ENCODE measurements around the gene IMMP2L.

DNA sequence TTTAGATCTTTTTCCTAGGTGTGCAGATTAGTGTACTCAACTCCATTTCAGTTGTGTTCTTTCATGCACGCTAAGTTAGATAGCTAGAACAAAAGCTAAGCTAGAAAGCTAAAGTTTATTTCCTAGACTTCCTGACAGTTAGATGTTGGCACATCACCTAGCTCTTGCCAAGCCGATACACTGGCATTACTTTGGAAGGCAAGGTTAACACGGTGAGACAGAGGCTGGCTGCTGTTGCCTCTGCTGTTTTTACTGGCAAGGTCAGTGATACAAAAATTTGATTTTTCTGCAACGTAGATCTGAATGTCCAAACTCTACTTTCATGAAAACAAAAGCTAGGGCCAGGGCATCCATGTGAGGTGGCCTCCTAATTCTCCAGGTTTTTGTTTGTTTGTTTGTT, 203.4 kb downstream of the IMMP2L start:
- no peak for TF ChIP-seq POLR2A (IDR thresholded peaks at IDR 0.05)
- TF ChIP-seq, protein P1, sequence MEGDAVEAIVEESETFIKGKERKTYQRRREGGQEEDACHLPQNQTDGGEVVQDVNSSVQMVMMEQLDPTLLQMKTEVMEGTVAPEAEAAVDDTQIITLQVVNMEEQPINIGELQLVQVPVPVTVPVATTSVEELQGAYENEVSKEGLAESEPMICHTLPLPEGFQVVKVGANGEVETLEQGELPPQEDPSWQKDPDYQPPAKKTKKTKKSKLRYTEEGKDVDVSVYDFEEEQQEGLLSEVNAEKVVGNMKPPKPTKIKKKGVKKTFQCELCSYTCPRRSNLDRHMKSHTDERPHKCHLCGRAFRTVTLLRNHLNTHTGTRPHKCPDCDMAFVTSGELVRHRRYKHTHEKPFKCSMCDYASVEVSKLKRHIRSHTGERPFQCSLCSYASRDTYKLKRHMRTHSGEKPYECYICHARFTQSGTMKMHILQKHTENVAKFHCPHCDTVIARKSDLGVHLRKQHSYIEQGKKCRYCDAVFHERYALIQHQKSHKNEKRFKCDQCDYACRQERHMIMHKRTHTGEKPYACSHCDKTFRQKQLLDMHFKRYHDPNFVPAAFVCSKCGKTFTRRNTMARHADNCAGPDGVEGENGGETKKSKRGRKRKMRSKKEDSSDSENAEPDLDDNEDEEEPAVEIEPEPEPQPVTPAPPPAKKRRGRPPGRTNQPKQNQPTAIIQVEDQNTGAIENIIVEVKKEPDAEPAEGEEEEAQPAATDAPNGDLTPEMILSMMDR (IDR thresholded peaks at IDR 0.05) = no peak
- TF ChIP-seq EP300 (IDR thresholded peaks at IDR 0.05) = no peak
